Naive thymus-derived CD4-positive, alpha-beta T cell (primary cell): ENCODE data around the gene AADACL3. TPM values are rescaled to one million over a fixed set of nuclear protein-coding genes. Genes with fewer than 3 reads are reported as not detected.

ENCODE experiments used
- ATAC-seq: fragments of 150-1000 bp; cut with Tn5 transposase; 2 replicates; pipeline ENCODE4 v1.10.0; 2021; ENCODE audit warnings: mild to moderate bottlenecking, moderate library complexity
- CTCF ChIA-PET: fragments of 350-600 bp; sonication (Branson Sonifier 250); formaldehyde crosslinking; loops from one replicate; lab custom pipeline; 2021; ENCODE audit warnings: antibody characterized with exemption; lab: Charles Lee
- POLR2A ChIA-PET: fragments of 350-600 bp; sonication (Branson Sonifier 250); formaldehyde crosslinking; loops from one replicate; lab custom pipeline; 2021; ENCODE audit warnings: antibody characterized with exemption, inconsistent platforms; lab: Charles Lee
- DNase-seq, 9 donors: peaks; one replicate each; pipeline versions ENCODE4 v3.0.0 to v3.0.0-alpha.2; 2020 to 2022; ENCODE audit warnings: mixed read lengths in 1 of 9
- H3K27ac ChIP-seq: one replicate; pipeline ENCODE4 v1.7.0; 2013; ENCODE audit warnings: mild to moderate bottlenecking, low read depth, low read length, moderate library complexity
- H3K27me3 ChIP-seq, 2 donors: one replicate each; pipeline ENCODE4 v1.7.0; 2013; ENCODE audit warnings: low read length in 2 of 2, mild to moderate bottlenecking in 2 of 2, moderate library complexity in 2 of 2; ENCODE audit not compliant: control insufficient read depth in 2 of 2, insufficient read depth in 2 of 2
- H3K36me3 ChIP-seq, 3 experiments: 1 replicate in 2 of 3; 2 replicates in 1 of 3; pipeline ENCODE4 v1.7.0; 2013; ENCODE audit warnings: low read length in 3 of 3, mild to moderate bottlenecking in 3 of 3, moderate library complexity in 1 of 3; ENCODE audit not compliant: insufficient read depth in 3 of 3, control insufficient read depth in 2 of 3
- H3K4me1 ChIP-seq, 2 donors: one replicate each; pipeline ENCODE4 v1.7.0; 2013; ENCODE audit warnings: low read length in 2 of 2, mild to moderate bottlenecking in 2 of 2, moderate library complexity in 1 of 2; ENCODE audit not compliant: control insufficient read depth in 2 of 2, insufficient read depth in 2 of 2
- H3K4me3 ChIP-seq: 2 replicates; pipeline ENCODE4 v1.7.0; 2013; ENCODE audit warnings: mild to moderate bottlenecking, low read length
- H3K9me3 ChIP-seq, 3 experiments: 1 replicate in 2 of 3; 2 replicates in 1 of 3; pipeline ENCODE4 v1.7.0; 2013; ENCODE audit warnings: low read length in 3 of 3; ENCODE audit not compliant: control insufficient read depth in 2 of 3
- H3K27ac Mint-ChIP-seq, 9 donors: one replicate each; pipeline ENCODE4 v1.8.0; 2020 to 2022; ENCODE audit warnings: mixed read lengths in 9 of 9, mild to moderate bottlenecking in 8 of 9, moderate library complexity in 5 of 9, inconsistent platforms in 2 of 9
- H3K27me3 Mint-ChIP-seq, 5 donors: one replicate each; pipeline ENCODE4 v1.8.0; 2021 to 2022; ENCODE audit warnings: mixed read lengths in 5 of 5, mild to moderate bottlenecking in 1 of 5
- H3K36me3 Mint-ChIP-seq, 5 donors: one replicate each; pipeline ENCODE4 v1.8.0; 2020 to 2022; ENCODE audit warnings: mixed read lengths in 5 of 5, mild to moderate bottlenecking in 3 of 5, inconsistent platforms in 1 of 5
- H3K4me1 Mint-ChIP-seq, 7 donors: one replicate each; pipeline ENCODE4 v1.8.0; 2020 to 2022; ENCODE audit warnings: mixed read lengths in 7 of 7, mild to moderate bottlenecking in 3 of 7, inconsistent platforms in 1 of 7
- H3K4me3 Mint-ChIP-seq, 10 donors: one replicate each; pipeline ENCODE4 v1.8.0; 2020 to 2022; ENCODE audit warnings: mild to moderate bottlenecking in 10 of 10, mixed read lengths in 10 of 10, moderate library complexity in 6 of 10, inconsistent platforms in 2 of 10
- H3K9me3 Mint-ChIP-seq, 11 donors: one replicate each; pipeline ENCODE4 v1.8.0; 2020 to 2022; ENCODE audit warnings: mixed read lengths in 11 of 11, mild to moderate bottlenecking in 4 of 11, inconsistent platforms in 1 of 11, moderate library complexity in 1 of 11
- intact Hi-C, 2 donors: fragments of 100-400 bp; cut with micrococcal nuclease; formaldehyde crosslinking; loops; one replicate each; pipeline ENCODE4 v1.15.1; 2023
- polyA plus RNA-seq, 2 donors: library from polyadenylated mRNA; unstranded; fragments of 300-500 nt; fragmentation: Illumina TruSeq; gene quantifications; one replicate each; pipeline ENCODE4 v1.2.3, GENCODE V29; 2021
- total RNA-seq, 6 experiments: library from RNA in 5 of 6; stranded (reverse) in 5 of 6; gene quantifications; 1 replicate in 5 of 6; 2 replicates in 1 of 6; pipeline ENCODE4 v1.2.3 and lab custom pipeline; 2021 to 2026

The AADACL3 gene
- total and polyA plus RNA-seq, 7 experiments from 2014 or later = not detected

DNA sequence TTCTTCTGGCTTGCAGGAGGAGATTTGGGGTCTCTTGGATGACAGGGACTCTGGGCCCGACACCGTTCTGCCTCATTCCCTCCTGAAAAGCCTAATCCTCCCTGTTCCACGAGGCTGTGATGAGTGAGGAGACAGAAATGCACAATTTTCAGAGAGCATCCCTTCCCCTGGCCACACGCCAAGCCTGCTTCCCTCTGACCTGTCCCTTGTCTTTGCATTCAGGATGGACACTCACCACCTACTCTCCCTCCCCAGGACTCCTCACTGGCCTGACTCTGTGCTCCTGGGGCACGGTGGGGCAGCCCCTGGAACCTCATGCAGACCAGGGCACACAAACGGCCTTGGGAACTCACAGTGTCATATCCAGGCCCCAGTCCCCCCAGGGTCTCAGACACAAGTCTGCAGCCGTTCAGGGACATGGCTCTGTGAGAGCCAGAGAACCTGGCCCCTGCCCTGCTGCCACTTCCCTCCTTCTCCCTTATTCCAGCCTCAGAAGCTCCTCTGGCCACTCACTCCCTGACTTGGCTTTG, 54.1 kb downstream of the AADACL3 start:
- peaks cover 0 to 2% (median 0%) of the 10 kb centered on the region in 11 donors for H3K9me3 Mint-ChIP-seq
- no peak for ATAC-seq

DNA sequence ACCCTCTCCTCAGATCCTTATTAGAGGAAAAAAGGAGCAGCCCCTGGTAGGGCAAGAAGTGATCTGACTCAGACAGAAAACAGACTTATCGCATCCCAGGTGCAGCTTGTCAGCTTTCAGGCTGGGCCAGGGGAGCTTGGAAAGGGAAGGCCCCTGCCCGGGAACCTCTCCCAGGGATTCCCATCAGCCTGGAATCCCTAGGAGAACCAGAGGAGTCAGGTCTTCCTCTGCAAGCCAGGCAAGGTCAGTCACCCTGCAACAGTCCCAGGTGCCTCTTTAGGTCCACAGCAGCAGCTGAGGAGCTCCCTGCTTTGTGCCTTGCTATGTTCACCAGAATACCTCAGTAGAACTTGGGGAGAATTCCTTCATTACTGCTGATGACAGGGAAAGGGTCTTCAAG, 54.7 kb downstream of the AADACL3 start:
- no peak overlapping the region for H3K4me3 Mint-ChIP-seq
- H3K4me1 Mint-ChIP-seq = no peaks in the 10 kb centered on the region
- Histone ChIP-seq H3K36me3 (no peaks in the 10 kb centered on the region), H3K9me3 (no peaks in the 10 kb centered on the region), H3K4me3 (no peak overlapping the region), H3K27ac (no peak overlapping the region), H3K4me1 (no peaks in the 10 kb centered on the region), H3K27me3 (no peaks in the 10 kb centered on the region)
- ATAC-seq = no peak
- CTCF ChIA-PET = no interaction called here
- intact Hi-C loops = no loop called here
- peaks cover 0 to 2% (median 0%) of the 10 kb centered on the region in 11 donors for H3K9me3 Mint-ChIP-seq
- H3K36me3 Mint-ChIP-seq = no peaks in the 10 kb centered on the region
- no peak for DNase-seq
- no peak overlapping the region for H3K27ac Mint-ChIP-seq
- POLR2A ChIA-PET = no interaction called here
- peaks cover 13 to 53% (median 49%) of the 10 kb centered on the region in 5 donors for H3K27me3 Mint-ChIP-seq

More for the DNA sequence above, 54.1 kb downstream of the AADACL3 start:
- intact Hi-C loops = no loop called here
- Histone ChIP-seq H3K4me3 (no peak overlapping the region), H3K9me3 (no peaks in the 10 kb centered on the region), H3K27me3 (no peaks in the 10 kb centered on the region), H3K36me3 (no peaks in the 10 kb centered on the region), H3K4me1 (no peaks in the 10 kb centered on the region), H3K27ac (no peak overlapping the region)
- Mint-ChIP-seq H3K27me3 (peaks cover 19 to 58% (median 48%) of the 10 kb centered on the region in 5 donors), H3K4me3 (no peak overlapping the region), H3K4me1 (no peaks in the 10 kb centered on the region), H3K36me3 (no peaks in the 10 kb centered on the region), H3K27ac (no peak overlapping the region)
- DNase-seq = no peak
- POLR2A ChIA-PET = no interaction called here
- CTCF ChIA-PET = no interaction called here

DNA sequence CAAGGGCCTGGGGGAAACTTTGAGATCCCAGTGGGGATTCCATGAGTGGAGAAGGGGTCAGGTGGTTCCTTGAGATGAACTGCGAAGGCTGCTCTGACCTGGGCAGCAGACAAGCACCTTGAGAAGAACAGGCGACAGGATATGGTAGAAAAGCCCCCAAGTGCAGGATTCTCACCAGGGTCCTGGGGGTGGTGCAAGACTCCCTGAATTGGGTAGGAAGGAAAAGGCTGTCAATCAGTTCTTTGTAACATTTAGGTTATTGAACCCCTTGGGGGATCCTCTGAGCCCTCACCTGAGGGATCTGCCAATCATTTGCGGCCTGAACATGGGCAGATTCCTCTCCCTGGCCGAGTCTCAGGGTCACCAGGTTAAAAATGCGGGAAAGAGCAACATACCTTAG, 55.3 kb downstream of the AADACL3 start:
- POLR2A ChIA-PET = no interaction called here
- H3K27ac Mint-ChIP-seq = no peak overlapping the region

DNA sequence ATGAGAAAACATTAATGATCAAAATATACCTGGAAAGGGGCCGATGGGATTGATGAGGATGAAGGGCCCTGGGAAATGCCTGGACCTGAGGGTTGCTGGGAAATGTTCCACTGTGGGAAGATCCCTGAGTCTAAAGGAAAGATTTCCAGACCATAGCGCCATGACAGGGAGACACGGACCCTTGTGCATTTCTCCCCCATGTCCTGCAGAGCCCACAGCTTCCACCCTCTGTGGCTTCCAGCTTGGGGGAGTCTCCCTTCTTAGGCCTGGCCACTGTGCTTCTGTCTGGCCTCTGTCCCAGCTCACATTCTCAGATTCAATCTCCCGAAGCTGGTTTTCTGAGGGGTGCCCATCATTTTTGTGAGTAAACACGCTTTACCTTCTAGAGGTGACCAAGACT, 56.6 kb downstream of the AADACL3 start:
- H3K9me3 ChIP-seq = no peaks in the 10 kb centered on the region
- Mint-ChIP-seq H3K4me3 (no peak overlapping the region), H3K27ac (no peak overlapping the region), H3K9me3 (peaks cover 0 to 2% (median 0%) of the 10 kb centered on the region in 11 donors), H3K4me1 (no peaks in the 10 kb centered on the region), H3K36me3 (no peaks in the 10 kb centered on the region), H3K27me3 (peaks cover 7 to 48% (median 40%) of the 10 kb centered on the region in 5 donors)
- DNase-seq (no peak), ATAC-seq (no peak)
- H3K4me1 ChIP-seq = no peaks in the 10 kb centered on the region
- no peaks in the 10 kb centered on the region for H3K27me3 ChIP-seq
- H3K36me3 ChIP-seq = no peaks in the 10 kb centered on the region
- no peak overlapping the region for H3K4me3 ChIP-seq
- intact Hi-C loops = no loop called here
- H3K27ac ChIP-seq = no peak overlapping the region
- CTCF ChIA-PET = no interaction called here
- POLR2A ChIA-PET = no interaction called here

More for the DNA sequence above, 55.3 kb downstream of the AADACL3 start:
- Histone ChIP-seq H3K9me3 (no peaks in the 10 kb centered on the region), H3K27me3 (no peaks in the 10 kb centered on the region), H3K27ac (no peak overlapping the region), H3K36me3 (no peaks in the 10 kb centered on the region), H3K4me1 (no peaks in the 10 kb centered on the region), H3K4me3 (no peak overlapping the region)
- DNase-seq (no peak), ATAC-seq (no peak)
- Mint-ChIP-seq H3K27me3 (peaks cover 11 to 51% (median 49%) of the 10 kb centered on the region in 5 donors), H3K36me3 (no peaks in the 10 kb centered on the region), H3K4me1 (no peaks in the 10 kb centered on the region), H3K9me3 (peaks cover 0 to 2% (median 0%) of the 10 kb centered on the region in 11 donors), H3K4me3 (no peak overlapping the region)
- intact Hi-C loops = no loop called here
- CTCF ChIA-PET = no interaction called here

DNA sequence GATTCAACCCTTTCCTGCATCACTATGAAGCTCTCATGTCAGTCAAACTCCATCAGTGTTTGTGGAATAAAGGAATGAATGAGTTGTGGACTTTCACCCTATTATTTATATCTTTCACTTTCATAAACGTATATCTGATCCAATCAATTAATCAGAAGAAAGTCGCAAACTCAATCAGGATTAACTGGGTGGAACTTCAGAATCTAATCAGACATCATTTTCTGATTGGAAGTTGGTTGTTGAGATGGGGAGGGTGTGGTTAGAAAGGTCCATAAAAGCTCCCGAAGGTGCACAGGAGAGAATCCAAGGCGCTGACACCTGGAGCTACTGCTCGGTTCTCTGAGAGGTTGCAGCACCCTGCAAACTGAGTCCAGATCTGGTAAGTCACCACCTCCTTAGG, 57.5 kb downstream of the AADACL3 start, which contains the start of gene PRAMEF12:
TSS of gene PRAMEF12 (plus strand) at position 301 of the 400 bp plus-strand sequence. CDS start 1,130 bp downstream, outside the sequence.
- Histone ChIP-seq H3K27me3 (no peaks in the 10 kb centered on the region), H3K4me1 (no peaks in the 10 kb centered on the region), H3K4me3 (no peak within 1 kb of the TSS), H3K9me3 (no peaks in the 10 kb centered on the region), H3K36me3 (no peaks in the 10 kb centered on the region), H3K27ac (no peak within 1 kb of the TSS)
- Mint-ChIP-seq H3K9me3 (peaks cover 0 to 2% (median 0%) of the 10 kb centered on the region in 11 donors), H3K27me3 (peaks cover 3 to 45% (median 39%) of the 10 kb centered on the region in 5 donors), H3K4me1 (no peaks in the 10 kb centered on the region), H3K36me3 (no peaks in the 10 kb centered on the region), H3K27ac (no peak within 1 kb of the TSS), H3K4me3 (no peak within 1 kb of the TSS)
- intact Hi-C loops = no loop called here
- ChIA-PET CTCF (no interaction called here), POLR2A (no interaction called here)
- ATAC-seq (no peak), DNase-seq (no peak)

DNA sequence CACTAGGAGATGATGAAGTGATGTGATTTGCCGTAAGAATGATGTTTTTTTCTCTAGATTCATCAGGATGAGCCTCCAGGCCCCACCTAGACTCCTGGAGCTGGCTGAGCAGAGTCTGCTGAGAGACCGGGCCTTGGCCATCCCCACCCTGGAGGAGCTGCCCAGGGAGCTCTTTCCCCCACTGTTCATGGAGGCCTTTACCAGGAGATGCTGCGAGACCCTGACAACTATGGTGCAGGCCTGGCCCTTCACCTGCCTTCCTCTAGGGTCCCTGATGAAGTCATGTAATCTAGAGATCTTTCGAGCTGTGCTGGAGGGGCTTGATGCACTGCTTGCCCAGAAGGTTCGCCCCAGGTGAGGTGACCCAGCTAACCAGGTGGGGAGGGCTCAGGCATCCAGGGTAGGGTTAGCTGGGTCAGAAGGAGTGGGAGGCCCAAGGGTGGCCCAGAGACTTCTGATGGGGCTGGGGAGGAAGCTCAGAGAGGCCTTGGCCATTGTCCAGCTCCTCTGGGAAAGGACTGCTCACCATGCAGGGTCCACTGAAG, 59.0 kb downstream of the AADACL3 start:
- peaks cover 0 to 2% (median 0%) of the 10 kb centered on the region in 11 donors for H3K9me3 Mint-ChIP-seq
- POLR2A ChIA-PET = no interaction called here
- no peak for DNase-seq
- no peaks in the 10 kb centered on the region for H3K9me3 ChIP-seq
- H3K27me3 ChIP-seq = no peaks in the 10 kb centered on the region
- H3K4me1 Mint-ChIP-seq = no peaks in the 10 kb centered on the region
- no peaks in the 10 kb centered on the region for H3K36me3 Mint-ChIP-seq
- intact Hi-C loops = no loop called here
- no peak overlapping the region for H3K4me3 Mint-ChIP-seq
- no peak for ATAC-seq
- H3K27me3 Mint-ChIP-seq = peaks cover 2 to 43% (median 35%) of the 10 kb centered on the region in 5 donors
- CTCF ChIA-PET = no interaction called here
- no peaks in the 10 kb centered on the region for H3K36me3 ChIP-seq
- H3K27ac ChIP-seq = no peak overlapping the region
- no peaks in the 10 kb centered on the region for H3K4me1 ChIP-seq
- H3K27ac Mint-ChIP-seq = no peak overlapping the region
- no peak overlapping the region for H3K4me3 ChIP-seq

DNA sequence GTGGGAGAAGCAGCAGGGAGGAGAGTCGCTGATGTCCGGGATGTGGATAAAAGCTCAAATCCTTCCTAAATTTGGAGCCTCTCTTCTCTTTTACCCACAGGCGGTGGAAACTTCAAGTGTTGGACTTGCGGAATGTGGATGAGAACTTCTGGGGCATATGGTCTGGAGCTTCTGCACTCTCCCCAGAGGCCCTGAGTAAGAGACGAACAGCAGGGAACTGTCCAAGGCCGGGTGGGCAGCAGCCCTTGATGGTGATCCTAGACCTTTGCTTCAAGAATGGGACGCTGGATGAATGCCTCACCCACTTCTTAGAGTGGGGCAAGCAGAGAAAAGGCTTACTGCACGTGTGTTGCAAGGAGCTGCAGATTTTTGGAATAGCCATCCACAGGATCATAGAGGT, 59.5 kb downstream of the AADACL3 start:
- Mint-ChIP-seq H3K9me3 (peaks cover 0 to 2% (median 0%) of the 10 kb centered on the region in 11 donors), H3K27me3 (peaks cover 2 to 38% (median 30%) of the 10 kb centered on the region in 5 donors), H3K4me1 (no peaks in the 10 kb centered on the region), H3K27ac (no peak overlapping the region), H3K4me3 (no peak overlapping the region), H3K36me3 (no peaks in the 10 kb centered on the region)
- H3K27ac ChIP-seq = no peak overlapping the region
- no peak for ATAC-seq
- H3K36me3 ChIP-seq = no peaks in the 10 kb centered on the region
- no peaks in the 10 kb centered on the region for H3K4me1 ChIP-seq
- no peak overlapping the region for H3K4me3 ChIP-seq
- H3K27me3 ChIP-seq = no peaks in the 10 kb centered on the region
- no peak for DNase-seq
- ChIA-PET CTCF (no interaction called here), POLR2A (no interaction called here)
- intact Hi-C loops = no loop called here
- no peaks in the 10 kb centered on the region for H3K9me3 ChIP-seq
